ENCODE data around the gene KRTAP5-6.

The KRTAP5-6 gene

GRCh38 chr11:1690167-1691025, 6.6 kb upstream of the KRTAP5-6 start:
- H3K9me3 ChIP-seq (ENCODE audit: control insufficient read depth, insufficient read depth, low read length) = no peaks in the 10 kb centered on the region
- no peak overlapping the region for H3K9ac ChIP-seq (ENCODE audit: low read depth, low read length)
- no peaks in the 10 kb centered on the region for H3K36me3 ChIP-seq (ENCODE audit: control insufficient read depth, insufficient read depth, low read length)
- H3K27me3 ChIP-seq (ENCODE audit: control insufficient read depth, insufficient read depth, low read length) = no peaks in the 10 kb centered on the region
- peaks cover 2% of the 10 kb centered on the region for H3K4me1 ChIP-seq (ENCODE audit: control insufficient read depth, insufficient read depth, low read length)
- no peak overlapping the region for H3K4me3 ChIP-seq (ENCODE audit: low read depth, low read length)

- Histone ChIP-seq H3K4me1 (ENCODE audit: control insufficient read depth, insufficient read depth, low read length) (peaks cover 2% of the 10 kb centered on the region), H3K9ac (ENCODE audit: low read depth, low read length) (no peak overlapping the region), H3K27me3 (ENCODE audit: control insufficient read depth, insufficient read depth, low read length) (peaks cover 3% of the 10 kb centered on the region), H3K9me3 (ENCODE audit: control insufficient read depth, insufficient read depth, low read length) (no peaks in the 10 kb centered on the region), H3K4me3 (ENCODE audit: low read depth, low read length) (no peak overlapping the region), H3K36me3 (ENCODE audit: control insufficient read depth, insufficient read depth, low read length) (no peaks in the 10 kb centered on the region)
These were observed 5.7 kb upstream of the KRTAP5-6 start for GRCh38 chr11:1691026-1691877.

- no peak overlapping the region for H3K4me3 ChIP-seq (ENCODE audit: low read depth, low read length)
- peaks cover 2% of the 10 kb centered on the region for H3K4me1 ChIP-seq (ENCODE audit: control insufficient read depth, insufficient read depth, low read length)
- no peaks in the 10 kb centered on the region for H3K9me3 ChIP-seq (ENCODE audit: control insufficient read depth, insufficient read depth, low read length)
- no peak overlapping the region for H3K9ac ChIP-seq (ENCODE audit: low read depth, low read length)
- H3K27me3 ChIP-seq (ENCODE audit: control insufficient read depth, insufficient read depth, low read length) = peaks cover 3% of the 10 kb centered on the region
- no peaks in the 10 kb centered on the region for H3K36me3 ChIP-seq (ENCODE audit: control insufficient read depth, insufficient read depth, low read length)
These were observed 4.9 kb upstream of the KRTAP5-6 start for GRCh38 chr11:1691878-1692707.

GRCh38 chr11:1692708-1693326, 4.2 kb upstream of the KRTAP5-6 start:
- H3K4me3 ChIP-seq (ENCODE audit: low read depth, low read length) = no peak overlapping the region

GRCh38 chr11:1693327-1694063, 3.5 kb upstream of the KRTAP5-6 start:
- no peaks in the 10 kb centered on the region for H3K9me3 ChIP-seq (ENCODE audit: control insufficient read depth, insufficient read depth, low read length)
- no peaks in the 10 kb centered on the region for H3K36me3 ChIP-seq (ENCODE audit: control insufficient read depth, insufficient read depth, low read length)
- H3K27me3 ChIP-seq (ENCODE audit: control insufficient read depth, insufficient read depth, low read length) = peaks cover 3% of the 10 kb centered on the region
- peaks cover 2% of the 10 kb centered on the region for H3K4me1 ChIP-seq (ENCODE audit: control insufficient read depth, insufficient read depth, low read length)
- H3K9ac ChIP-seq (ENCODE audit: low read depth, low read length) = peak overlapping the region; percentile 79
- H3K4me3 ChIP-seq (ENCODE audit: low read depth, low read length) = peak overlapping the region; percentile 54

More at GRCh38 chr11:1692708-1693326, 4.2 kb upstream of the KRTAP5-6 start:
- Histone ChIP-seq H3K27me3 (ENCODE audit: control insufficient read depth, insufficient read depth, low read length) (peaks cover 3% of the 10 kb centered on the region), H3K36me3 (ENCODE audit: control insufficient read depth, insufficient read depth, low read length) (no peaks in the 10 kb centered on the region), H3K9me3 (ENCODE audit: control insufficient read depth, insufficient read depth, low read length) (no peaks in the 10 kb centered on the region), H3K9ac (ENCODE audit: low read depth, low read length) (no peak overlapping the region), H3K4me1 (ENCODE audit: control insufficient read depth, insufficient read depth, low read length) (peaks cover 2% of the 10 kb centered on the region)

- H3K9ac ChIP-seq (ENCODE audit: low read depth, low read length) = peak overlapping the region; percentile 79
- H3K4me1 ChIP-seq (ENCODE audit: control insufficient read depth, insufficient read depth, low read length) = peaks cover 2% of the 10 kb centered on the region
- H3K27me3 ChIP-seq (ENCODE audit: control insufficient read depth, insufficient read depth, low read length) = peaks cover 3% of the 10 kb centered on the region
- no peaks in the 10 kb centered on the region for H3K9me3 ChIP-seq (ENCODE audit: control insufficient read depth, insufficient read depth, low read length)
- peak overlapping the region; percentile 54 for H3K4me3 ChIP-seq (ENCODE audit: low read depth, low read length)
- H3K36me3 ChIP-seq (ENCODE audit: control insufficient read depth, insufficient read depth, low read length) = no peaks in the 10 kb centered on the region
These were observed 2.7 kb upstream of the KRTAP5-6 start for GRCh38 chr11:1694064-1694845.

GRCh38 chr11:1694846-1695547, 2.0 kb upstream of the KRTAP5-6 start:
- Histone ChIP-seq H3K27me3 (ENCODE audit: control insufficient read depth, insufficient read depth, low read length) (peaks cover 3% of the 10 kb centered on the region), H3K4me3 (ENCODE audit: low read depth, low read length) (no peak overlapping the region), H3K4me1 (ENCODE audit: control insufficient read depth, insufficient read depth, low read length) (peaks cover 2% of the 10 kb centered on the region), H3K9ac (ENCODE audit: low read depth, low read length) (no peak overlapping the region), H3K9me3 (ENCODE audit: control insufficient read depth, insufficient read depth, low read length) (no peaks in the 10 kb centered on the region), H3K36me3 (ENCODE audit: control insufficient read depth, insufficient read depth, low read length) (no peaks in the 10 kb centered on the region)

- Histone ChIP-seq H3K9me3 (ENCODE audit: control insufficient read depth, insufficient read depth, low read length) (no peaks in the 10 kb centered on the region), H3K27me3 (ENCODE audit: control insufficient read depth, insufficient read depth, low read length) (peaks cover 3% of the 10 kb centered on the region), H3K9ac (ENCODE audit: low read depth, low read length) (no peak overlapping the region), H3K4me3 (ENCODE audit: low read depth, low read length) (no peak overlapping the region), H3K36me3 (ENCODE audit: control insufficient read depth, insufficient read depth, low read length) (no peaks in the 10 kb centered on the region), H3K4me1 (ENCODE audit: control insufficient read depth, insufficient read depth, low read length) (peaks cover 2% of the 10 kb centered on the region)
These were observed 1.4 kb upstream of the KRTAP5-6 start for GRCh38 chr11:1695548-1696108.

GRCh38 chr11:1699771-1700170, 2.8 kb downstream of the KRTAP5-6 start:
- Histone ChIP-seq H3K9ac (ENCODE audit: low read depth, low read length) (no peak overlapping the region), H3K9me3 (ENCODE audit: control insufficient read depth, insufficient read depth, low read length) (no peaks in the 10 kb centered on the region), H3K27me3 (ENCODE audit: control insufficient read depth, insufficient read depth, low read length) (peaks cover 3% of the 10 kb centered on the region), H3K4me1 (ENCODE audit: control insufficient read depth, insufficient read depth, low read length) (no peaks in the 10 kb centered on the region), H3K4me3 (ENCODE audit: low read depth, low read length) (no peak overlapping the region), H3K36me3 (ENCODE audit: control insufficient read depth, insufficient read depth, low read length) (no peaks in the 10 kb centered on the region)

Measured in iPS-15b (cell line).